ENCODE measurements around the gene ONECUT3. TPM values are rescaled to one million over a fixed set of nuclear protein-coding genes. Genes with fewer than 3 reads are reported as not detected.

Gene ONECUT3
- total RNA-seq, 2 experiments from 2014 or later = not detected

DNA sequence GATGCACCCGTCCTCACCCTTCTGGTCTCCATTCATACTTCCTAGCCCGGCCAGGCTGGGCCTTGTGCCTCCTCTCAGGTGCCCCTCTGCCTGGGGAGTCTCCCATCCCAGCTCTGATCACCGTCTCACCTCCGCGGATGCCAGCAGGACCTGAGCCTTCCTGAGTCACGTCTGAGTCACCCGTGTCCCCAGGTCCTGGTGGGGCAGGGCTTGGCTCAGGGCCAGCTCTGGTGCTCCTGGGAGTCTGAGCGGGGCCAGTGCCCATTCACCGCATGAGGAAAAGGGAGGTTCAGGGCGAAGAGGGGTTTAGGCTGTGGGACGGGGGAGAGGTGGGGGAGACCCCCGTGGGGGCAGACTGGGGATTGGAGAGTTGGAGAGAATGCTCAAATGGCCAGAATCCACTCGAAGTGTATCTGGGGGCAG, 58.2 kb downstream of the ONECUT3 start:
- ChIA-PET CTCF (ENCODE audit: unreplicated experiment) (interaction anchor here (0.6 kb wide), 1 partner anchor 30 kb away, joined by 4 read pairs; no protein-coding TSS in a partner anchor), POLR2A (interaction anchor here (0.7 kb wide), 1 partner anchor 10 kb away, joined by 5 read pairs; no protein-coding TSS in a partner anchor)
- H3K4me2 ChIP-seq (ENCODE audit: low read length) = peak overlapping the region; percentile 60
- no TSS peak for BruUV-seq (replicated peaks)
- H2AFZ ChIP-seq (ENCODE audit: low read length) = peak overlapping the region; percentile 14; the same call in 1 of the 2 replicates
- H3K4me3 ChIP-seq (ENCODE audit: low read depth, low read length, poor library complexity, severe bottlenecking) = peak overlapping the region; percentile 69
- H3K36me3 ChIP-seq (ENCODE audit: insufficient read depth, low read length) = peaks cover 13% of the 10 kb centered on the region; the same call in 1 of the 2 replicates
- DNase-seq (ENCODE audit: low spot score) = peak; percentile 15
- peaks cover 18% of the 10 kb centered on the region for H3K4me1 ChIP-seq (ENCODE audit: insufficient read depth, low read length, poor library complexity, severe bottlenecking)
- no peaks in the 10 kb centered on the region for H3K79me2 ChIP-seq (ENCODE audit: insufficient read depth, low read depth, low read length)
- H4K20me1 ChIP-seq (ENCODE audit: insufficient read depth, low read length) = no peaks in the 10 kb centered on the region
- no peaks in the 10 kb centered on the region for H3K9me2 ChIP-seq (ENCODE audit: insufficient read depth, low read length)
- H3K9me3 ChIP-seq (ENCODE audit: low read length) = no peaks in the 10 kb centered on the region
- H3K27ac ChIP-seq (ENCODE audit: low read depth, low read length, poor library complexity, severe bottlenecking) = no peak overlapping the region
- intact Hi-C loops (cut with micrococcal nuclease; ENCODE audit: unreplicated experiment) = loop anchor here (5.0 kb wide), 1 partner anchor 204 kb away; the partner anchor contains the start of gene UQCR11
- TF ChIP-seq, protein P1, sequence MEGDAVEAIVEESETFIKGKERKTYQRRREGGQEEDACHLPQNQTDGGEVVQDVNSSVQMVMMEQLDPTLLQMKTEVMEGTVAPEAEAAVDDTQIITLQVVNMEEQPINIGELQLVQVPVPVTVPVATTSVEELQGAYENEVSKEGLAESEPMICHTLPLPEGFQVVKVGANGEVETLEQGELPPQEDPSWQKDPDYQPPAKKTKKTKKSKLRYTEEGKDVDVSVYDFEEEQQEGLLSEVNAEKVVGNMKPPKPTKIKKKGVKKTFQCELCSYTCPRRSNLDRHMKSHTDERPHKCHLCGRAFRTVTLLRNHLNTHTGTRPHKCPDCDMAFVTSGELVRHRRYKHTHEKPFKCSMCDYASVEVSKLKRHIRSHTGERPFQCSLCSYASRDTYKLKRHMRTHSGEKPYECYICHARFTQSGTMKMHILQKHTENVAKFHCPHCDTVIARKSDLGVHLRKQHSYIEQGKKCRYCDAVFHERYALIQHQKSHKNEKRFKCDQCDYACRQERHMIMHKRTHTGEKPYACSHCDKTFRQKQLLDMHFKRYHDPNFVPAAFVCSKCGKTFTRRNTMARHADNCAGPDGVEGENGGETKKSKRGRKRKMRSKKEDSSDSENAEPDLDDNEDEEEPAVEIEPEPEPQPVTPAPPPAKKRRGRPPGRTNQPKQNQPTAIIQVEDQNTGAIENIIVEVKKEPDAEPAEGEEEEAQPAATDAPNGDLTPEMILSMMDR (conservative IDR thresholded peaks at IDR 0.05; ENCODE audit: low read length) = no peak
- TF ChIP-seq EZH2phosphoT487 (IDR thresholded peaks at IDR 0.05; ENCODE audit: borderline replicate concordance, low read depth, low read length) = no peak

DNA sequence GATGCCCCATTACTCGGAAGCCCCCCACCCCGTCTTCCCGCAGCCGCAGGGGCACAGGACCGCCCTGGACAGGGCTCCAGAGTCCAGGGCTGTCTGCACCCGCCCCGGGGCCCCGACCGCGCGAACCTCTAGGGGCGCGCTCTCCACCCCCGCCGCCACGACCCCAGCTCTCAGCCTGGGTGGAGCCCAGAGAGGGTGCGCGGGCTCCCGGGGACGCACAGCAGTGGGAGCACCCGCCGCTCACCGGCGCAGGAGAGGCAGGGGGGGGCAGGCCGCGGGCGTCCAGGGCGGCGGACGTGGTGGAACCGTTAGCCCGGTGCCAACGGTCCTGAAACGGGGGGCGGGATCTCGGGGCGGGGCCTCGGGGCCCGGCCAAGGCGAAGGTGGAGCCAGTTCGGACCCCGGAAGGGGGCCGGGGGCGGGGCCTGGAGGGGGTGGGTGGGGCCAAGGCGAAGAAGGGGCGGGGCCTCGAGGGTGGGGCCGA, 58.7 kb downstream of the ONECUT3 start, which contains the start of gene ATP8B3:
Gene ATP8B3, minus strand, starts transcription at position 335 of the 484 bp plus-strand sequence. CDS start 540 bp downstream, outside the sequence.
- H3K27ac ChIP-seq (ENCODE audit: low read depth, low read length, poor library complexity, severe bottlenecking) = peak within 1 kb of the TSS; percentile 67
- TF ChIP-seq, protein P1 (conservative IDR thresholded peaks at IDR 0.05; ENCODE audit: low read length) = peak; percentile 73
- TF ChIP-seq EZH2phosphoT487 (IDR thresholded peaks at IDR 0.05; ENCODE audit: borderline replicate concordance, low read depth, low read length) = no peak
- no peaks in the 10 kb centered on the region for H4K20me1 ChIP-seq (ENCODE audit: insufficient read depth, low read length)
- POLR2A ChIA-PET = interaction anchor here (0.7 kb wide), 1 partner anchor 11 kb away, joined by 5 read pairs; no protein-coding TSS in a partner anchor
- H3K4me2 ChIP-seq (ENCODE audit: low read length) = peak within 1 kb of the TSS; percentile 86
- no peaks in the 10 kb centered on the region for H3K9me3 ChIP-seq (ENCODE audit: low read length)
- H2AFZ ChIP-seq (ENCODE audit: low read length) = peak within 1 kb of the TSS; percentile 39; the same call in 1 of the 2 replicates
- intact Hi-C loops (cut with micrococcal nuclease; ENCODE audit: unreplicated experiment) = loop anchor here (5.0 kb wide), 1 partner anchor 205 kb away; the partner anchor contains the start of gene UQCR11
- no peak for DNase-seq (ENCODE audit: low spot score)
- H3K4me3 ChIP-seq (ENCODE audit: low read depth, low read length, poor library complexity, severe bottlenecking) = peak within 1 kb of the TSS; percentile 69
- H3K36me3 ChIP-seq (ENCODE audit: insufficient read depth, low read length) = peaks cover 17% of the 10 kb centered on the region; the same call in 1 of the 2 replicates
- H3K79me2 ChIP-seq (ENCODE audit: insufficient read depth, low read depth, low read length) = no peaks in the 10 kb centered on the region
- CTCF ChIA-PET (ENCODE audit: unreplicated experiment) = interaction anchor here (0.5 kb wide), 1 partner anchor 25 kb away, joined by 3 read pairs; no protein-coding TSS in a partner anchor
- no TSS peak for BruUV-seq (replicated peaks)
- peaks cover 18% of the 10 kb centered on the region for H3K4me1 ChIP-seq (ENCODE audit: insufficient read depth, low read length, poor library complexity, severe bottlenecking)
- H3K9me2 ChIP-seq (ENCODE audit: insufficient read depth, low read length) = no peaks in the 10 kb centered on the region

All from OCI-LY7 (cell line).